Measurements from ENCODE around the gene KLHL18. TPM values are rescaled to one million over a fixed set of nuclear protein-coding genes. Genes with fewer than 3 reads are reported as not detected.
"Not testable (repeated sequence)": the region's sequence is repeated elsewhere in the genome, so short reads cannot be mapped to it uniquely, and the experiment has no call there.

The KLHL18 gene
- polyA plus RNA-seq, 12 donors = 11.3 to 19.2 (median 14.0) TPM; not detected in 1

DNA sequence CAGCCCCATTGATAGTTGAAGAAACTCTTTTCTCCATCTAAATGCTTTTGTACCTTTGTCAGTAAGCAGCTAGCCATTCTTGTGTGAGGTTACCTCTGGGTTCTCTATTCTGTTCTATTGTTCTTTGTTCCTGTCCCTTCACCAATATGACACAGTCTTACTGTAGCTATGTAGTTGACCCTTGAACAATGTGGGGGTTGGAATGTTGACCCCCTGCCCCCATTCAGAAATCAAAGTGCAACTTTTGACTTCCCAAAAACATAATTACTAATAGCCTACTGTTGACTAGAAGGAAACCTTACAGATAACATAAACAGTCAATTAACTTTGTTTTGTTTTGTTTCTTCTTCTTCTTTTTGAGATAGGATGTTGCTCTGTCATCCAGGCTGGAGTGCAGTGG is 18.7 kb downstream of the KLHL18 start:
- DNase-seq = no peak

DNA sequence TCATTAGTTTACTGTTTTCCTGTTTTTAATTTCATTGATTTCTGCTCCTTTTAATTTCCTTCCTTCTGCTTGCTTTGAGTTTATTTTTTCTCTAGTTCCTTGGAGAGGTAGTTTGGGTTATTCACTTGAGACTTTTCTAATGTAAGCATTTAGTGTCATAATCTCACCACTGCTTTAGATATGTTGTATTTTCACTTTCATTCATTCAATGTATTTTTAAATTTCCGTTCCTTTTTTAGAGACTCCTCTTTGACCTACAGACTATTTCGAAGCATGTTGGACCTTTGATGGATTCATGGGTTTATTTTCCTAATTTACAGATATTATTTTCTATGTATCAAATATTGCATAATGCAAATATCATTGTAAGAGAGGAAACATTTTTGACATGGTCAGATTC is 23.3 kb downstream of the KLHL18 start:
- no peak for DNase-seq

DNA sequence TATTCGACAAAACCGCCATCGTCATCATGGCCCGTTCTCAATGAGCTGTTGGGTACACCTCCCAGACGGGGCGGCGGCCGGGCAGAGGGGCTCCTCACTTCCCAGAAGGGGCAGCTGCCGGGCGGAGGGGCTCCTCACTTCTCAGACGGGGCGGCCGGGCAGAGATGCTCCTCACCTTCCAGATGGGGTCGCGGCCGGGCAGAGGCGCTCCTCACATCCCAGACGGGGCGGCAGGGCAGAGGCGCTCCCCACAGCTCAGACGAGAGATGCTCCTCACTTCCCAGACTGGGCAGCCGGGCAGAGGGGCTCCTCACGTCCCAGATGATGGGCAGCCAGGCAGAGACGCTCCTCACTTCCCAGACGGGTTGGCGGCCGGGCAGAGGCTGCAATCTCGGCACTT is 26.5 kb downstream of the KLHL18 start:
- not testable (repeated sequence) for DNase-seq

DNA sequence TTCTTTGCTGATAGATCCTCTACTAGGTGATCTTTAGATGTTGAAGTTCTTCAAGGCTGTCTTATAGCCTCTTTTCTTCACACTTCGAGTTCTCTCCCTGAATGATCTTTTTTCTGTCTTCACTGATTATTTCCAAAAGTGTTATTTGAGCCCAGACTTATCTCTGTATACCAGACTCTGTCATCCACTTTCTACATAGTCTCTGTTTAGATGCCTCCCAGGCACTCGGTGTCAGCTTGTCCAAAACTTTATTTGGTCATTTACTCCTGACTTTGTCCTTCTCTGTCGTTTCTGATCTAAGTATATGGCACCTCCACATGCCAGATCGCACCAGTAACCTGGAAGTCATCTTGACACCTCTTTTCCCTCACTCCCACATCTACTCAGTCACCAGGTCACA is 27.6 kb downstream of the KLHL18 start:
- no peak for DNase-seq

DNA sequence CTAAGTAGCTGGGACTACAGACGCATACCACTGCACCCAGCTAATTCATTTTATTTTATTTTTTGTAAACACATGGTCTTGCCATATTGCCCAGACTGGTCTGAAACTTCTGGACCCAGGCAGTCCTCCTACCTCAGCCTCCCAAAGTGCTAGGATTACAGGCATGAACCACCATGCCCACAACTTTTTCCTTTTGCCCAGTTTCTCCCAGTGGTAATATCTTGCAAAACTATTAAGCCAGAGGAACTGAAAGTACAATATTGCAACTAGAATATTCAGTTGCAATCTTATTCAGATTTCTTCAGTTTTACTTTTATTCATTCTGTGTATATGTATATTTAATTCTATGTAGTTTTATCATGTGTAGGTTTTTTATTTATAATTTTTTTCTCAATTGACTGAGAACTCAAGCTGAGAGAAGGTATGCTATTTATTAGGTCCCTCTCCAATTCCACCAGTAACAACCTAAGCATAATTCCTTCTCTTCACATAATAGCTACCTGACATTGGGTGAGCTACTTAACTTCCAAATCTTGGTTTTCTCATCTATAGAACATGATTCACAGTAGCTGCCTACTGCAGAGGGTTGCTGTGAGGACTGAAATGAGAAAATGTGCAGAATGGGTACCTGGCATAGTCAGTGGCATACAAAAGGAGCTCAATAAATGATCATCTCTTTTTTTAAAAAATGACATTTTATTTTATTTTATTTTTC is 30.8 kb downstream of the KLHL18 start:
- no peak for DNase-seq

DNA sequence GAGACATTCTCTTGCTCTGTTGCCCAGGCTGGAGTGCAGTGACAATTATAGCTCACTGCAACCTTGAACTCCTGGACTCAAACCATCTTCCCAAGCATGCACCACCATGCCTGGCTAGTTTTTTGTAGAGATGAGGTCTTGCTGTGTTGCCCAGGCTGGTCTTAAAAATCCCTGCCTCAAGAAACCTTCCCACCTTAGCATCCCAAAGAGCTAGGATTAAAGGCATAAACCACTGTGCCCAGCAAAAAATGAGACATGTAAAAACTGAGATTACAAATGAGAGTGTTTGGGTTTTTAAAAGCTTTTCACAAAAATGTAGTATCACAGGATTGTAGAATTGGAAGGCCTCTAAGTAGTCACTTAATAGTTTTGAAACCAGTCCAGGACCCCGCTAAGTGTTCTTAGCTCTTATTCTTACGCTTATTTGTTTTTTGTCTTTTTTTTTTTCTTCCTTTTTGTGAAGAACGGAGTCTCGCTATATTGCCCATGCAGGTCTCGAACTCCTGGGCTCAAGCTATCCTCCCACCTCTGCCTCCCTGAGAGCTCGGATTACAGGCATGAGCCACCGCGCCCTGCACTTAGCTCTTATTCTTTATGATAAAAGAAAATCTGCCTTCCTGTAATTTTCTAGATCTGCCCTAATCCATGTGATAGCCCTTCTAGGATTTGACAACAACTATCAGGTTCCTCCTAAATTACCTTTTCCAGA is 31.5 kb downstream of the KLHL18 start:
- DNase-seq = no peak

DNA sequence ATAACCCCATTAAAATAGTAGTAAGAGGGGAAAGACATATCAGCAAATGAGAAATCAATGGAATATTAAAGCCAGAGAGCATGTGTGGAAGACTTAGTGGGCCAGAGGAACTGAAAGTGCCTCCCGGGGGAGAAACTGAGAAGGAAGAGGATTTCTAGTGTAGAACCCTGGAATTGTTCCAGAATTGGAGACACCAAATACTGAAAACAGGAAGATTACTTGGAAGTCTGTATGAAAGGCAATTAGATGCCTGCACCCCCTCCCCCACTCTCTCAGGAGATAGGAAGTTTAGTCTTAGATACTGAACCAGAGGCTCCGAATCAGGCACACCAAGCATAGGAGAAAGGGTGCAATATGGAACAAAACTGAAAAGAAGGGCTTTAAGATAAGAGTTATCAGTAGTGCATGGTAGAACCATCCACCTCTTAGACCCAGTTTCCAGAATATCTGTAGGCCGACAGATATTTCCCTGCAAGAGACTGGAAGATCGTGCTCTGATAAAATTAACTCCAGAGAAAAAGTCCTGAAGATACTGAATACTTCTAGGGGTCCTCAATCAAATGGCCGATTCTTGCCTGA is 32.4 kb downstream of the KLHL18 start:
- DNase-seq = peak; percentile 42

DNA sequence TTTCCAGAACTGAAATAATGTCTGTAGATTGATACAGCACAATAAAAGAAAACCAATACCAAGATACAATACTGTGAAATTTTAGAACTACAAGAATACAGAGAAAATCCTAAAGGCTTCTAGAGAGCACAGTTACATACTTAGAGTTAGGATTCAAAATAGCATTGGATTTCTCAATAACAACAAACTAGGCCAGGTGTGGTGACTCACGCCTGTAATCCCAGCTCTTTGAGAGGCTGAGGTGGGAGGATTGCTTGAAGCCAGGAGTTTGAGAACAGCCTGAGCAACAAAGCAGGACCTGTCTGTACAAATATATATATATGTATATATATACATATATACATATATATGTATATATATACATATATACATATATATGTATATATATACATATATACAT is 33.4 kb downstream of the KLHL18 start:
- DNase-seq = not testable (repeated sequence)

DNA sequence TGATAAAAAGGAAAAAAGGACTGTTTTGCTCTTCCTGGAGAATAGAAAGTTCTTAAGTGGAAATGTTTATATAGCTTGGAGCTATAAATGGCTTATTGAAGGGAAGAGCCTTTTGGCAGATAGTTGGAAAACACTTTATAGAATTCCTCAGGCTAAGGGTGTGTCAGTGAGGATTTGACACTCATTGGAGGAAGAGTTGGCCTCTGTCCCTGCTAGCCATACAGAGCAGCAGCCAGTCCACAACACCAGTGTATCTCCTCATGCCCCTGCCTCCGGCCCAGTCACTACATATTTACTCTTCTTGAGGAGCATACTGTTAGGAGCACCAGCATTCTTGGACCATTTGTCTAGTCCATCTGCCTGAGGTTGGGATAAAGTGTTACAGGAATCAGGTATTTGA is 36.2 kb downstream of the KLHL18 start:
- no peak for DNase-seq

DNA sequence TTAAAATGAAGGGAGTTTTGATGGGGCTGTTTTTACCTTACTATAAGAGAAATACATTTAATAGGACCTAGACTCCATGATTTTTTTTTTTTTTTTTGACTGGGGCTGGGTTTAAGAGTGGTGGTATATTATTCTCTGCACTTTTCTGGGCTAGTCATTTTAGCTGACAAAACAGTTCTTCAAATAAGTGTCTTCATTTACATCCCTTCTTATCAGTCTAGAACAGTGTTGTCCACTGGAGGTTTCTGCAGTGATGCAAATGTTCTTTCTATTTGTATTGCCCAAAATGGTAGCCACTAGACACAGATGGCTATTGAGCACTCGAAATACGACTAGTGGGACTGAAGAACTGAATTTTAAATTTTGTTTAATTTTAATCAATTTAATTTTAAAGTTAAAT is 37.2 kb downstream of the KLHL18 start:
- DNase-seq = no peak

DNA sequence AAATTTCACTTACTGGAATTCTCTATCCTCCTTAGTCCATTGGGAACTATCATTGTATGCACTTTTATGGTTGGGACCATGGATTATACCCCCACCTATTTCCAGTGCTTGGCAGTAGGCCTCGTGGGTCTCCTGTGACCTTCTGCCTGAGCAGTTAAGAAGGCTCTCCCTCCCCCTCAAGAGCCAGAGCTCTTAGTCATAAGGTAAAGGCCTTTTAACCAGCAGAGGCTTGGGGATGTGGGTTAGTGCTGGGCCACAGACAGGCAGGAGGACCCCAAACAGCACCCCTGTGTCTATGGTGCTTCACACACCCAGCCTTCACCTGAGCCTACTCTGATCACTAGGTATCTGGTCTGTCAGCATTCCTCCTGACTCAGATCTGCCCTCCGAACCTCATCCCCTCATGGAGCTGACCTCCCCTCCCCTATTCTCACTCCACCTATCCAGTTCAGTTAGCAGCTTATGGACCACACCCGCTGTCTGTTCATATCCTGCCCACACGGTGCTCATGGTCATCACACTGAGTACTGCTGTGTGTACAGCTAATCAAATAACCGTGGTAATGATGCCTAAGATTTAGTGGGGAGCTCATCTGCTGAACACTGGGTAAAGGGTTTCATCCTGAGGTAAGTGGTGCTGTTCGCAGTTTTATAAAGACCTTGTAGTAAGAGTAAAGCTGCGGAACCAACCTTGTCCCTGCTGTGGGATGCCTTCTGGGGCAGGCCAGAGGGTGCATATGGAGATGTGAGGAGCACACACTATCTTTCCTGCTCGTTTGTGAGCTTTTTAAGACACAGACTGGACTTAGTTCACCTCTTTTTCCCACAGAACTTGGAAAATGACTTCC is 40.9 kb downstream of the KLHL18 start:
- no peak for DNase-seq

DNA sequence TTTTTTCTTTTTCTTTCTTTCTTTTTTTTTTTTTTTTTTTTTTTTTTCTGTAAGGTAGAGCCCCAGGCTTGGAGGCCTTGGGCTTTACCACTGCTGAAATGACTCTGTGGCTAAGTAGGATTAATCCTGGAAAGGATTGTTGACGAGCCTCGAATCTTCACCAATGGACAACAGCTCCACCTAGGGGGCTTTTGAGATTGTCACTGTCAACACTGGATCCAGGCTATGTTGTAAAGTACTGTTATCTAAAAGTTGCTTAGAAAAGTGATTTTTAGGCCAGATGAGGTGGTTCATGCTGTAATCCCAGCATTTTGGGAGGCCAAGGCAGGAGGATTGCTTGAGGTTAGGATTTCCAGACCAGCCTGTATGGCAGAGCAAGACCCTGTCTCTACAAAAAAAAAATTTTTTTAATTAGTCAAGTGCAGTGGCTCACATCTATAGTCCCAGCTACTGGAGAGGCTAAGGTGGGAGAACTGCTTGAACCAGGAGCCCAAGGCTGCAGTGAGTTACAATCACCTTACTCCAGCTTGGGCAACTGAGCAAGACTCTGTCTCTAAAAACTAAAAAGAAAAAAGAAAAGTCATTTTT is 41.6 kb downstream of the KLHL18 start:
- DNase-seq = peak; percentile 77

DNA sequence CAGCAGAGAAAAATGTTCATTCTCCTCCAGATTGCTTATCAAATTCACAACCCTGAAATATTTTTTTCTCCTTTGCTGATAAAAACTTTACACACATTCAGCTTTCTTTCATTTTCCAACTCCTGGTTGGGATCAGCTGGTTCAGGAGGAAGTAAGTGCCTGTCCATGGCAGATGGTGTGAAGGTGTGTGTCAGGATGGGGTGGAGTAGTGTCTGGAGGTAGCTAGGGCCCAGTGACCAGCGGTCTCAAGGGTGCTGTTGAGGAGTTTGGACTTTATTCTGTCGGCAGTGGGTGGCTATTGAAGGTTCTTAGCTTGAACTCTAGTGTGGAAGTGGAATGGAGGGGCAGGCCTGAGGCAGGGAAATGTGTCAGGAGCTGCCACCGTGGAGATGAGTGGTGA is 51.2 kb downstream of the KLHL18 start:
- no peak for DNase-seq

DNA sequence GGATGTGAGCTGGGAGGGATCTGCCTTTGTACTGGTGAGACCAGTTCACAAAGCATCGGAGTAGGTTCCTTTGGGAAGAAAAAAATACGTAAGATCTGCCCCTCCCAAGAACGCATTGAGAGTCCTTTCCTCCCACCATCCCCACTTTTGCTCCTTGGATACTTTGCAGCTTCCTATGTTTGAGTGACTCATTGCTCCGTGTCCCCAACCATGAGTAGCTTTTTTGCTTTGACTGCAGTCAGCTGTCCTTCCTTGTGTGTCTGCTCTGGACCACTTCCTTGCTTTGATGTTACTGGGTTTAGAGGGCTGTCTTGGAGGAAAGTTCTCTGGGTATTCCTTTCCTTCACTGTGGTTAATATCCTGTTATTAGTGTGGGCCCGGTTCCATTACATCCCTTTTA is 54.9 kb downstream of the KLHL18 start:
- DNase-seq = no peak

DNA sequence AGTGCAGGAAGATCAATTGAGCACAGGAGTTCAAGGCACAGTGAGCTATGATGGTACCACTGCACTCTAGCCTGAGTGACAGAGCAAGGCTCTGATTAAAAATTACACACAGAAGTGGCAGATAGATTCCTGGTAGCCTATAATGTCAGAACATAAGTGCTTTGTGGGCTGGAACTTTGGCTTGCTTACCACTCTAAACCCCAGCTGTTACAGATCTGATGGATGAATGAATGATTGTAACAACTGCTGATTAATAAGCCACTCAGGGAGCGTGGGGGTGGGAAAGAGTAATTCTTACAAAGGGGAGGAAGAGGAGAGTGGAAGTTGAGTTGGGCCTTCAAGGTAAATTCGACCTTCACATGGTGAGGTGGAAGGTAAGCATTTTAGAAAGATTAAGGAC is 57.2 kb downstream of the KLHL18 start:
- DNase-seq = no peak

DNA sequence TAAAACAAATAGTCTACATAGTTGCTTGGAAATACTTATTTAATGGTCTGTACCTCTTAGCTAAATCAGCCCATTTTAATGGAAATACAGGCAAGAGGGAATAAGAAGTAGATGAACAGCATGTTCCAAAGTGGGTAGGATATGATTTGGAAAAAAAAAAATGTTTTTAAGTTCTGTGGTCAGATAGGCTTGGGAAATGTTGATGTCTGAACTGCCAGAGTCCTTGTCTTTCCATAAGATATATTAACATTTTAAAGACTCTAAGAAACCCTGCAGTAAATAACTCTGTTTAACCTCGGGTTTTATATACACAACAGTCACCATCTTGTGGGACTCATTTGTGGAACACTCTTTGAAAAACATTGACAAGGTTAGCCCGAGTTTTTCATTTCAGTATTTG is 58.1 kb downstream of the KLHL18 start:
- no peak for DNase-seq

DNA sequence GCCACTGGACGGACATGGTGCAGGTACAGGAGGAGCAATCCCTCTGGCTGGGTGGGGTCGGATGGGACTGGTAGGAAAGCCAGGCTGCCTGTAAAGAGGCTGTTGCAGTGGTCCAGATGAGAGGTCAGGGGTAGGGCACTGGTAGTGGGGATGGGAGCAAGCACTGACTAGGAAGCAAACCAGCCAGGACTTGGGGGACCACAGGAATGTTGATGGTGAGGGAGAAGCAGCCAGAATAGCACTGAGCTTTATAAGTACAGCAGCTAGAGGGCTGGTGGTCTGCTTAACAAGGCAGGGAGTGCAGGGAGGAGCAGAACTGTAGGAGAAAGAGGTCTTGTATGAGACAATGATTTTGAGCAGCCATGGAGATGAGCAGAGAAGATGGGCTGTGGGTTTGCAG is 59.4 kb downstream of the KLHL18 start:
- DNase-seq = no peak

DNA sequence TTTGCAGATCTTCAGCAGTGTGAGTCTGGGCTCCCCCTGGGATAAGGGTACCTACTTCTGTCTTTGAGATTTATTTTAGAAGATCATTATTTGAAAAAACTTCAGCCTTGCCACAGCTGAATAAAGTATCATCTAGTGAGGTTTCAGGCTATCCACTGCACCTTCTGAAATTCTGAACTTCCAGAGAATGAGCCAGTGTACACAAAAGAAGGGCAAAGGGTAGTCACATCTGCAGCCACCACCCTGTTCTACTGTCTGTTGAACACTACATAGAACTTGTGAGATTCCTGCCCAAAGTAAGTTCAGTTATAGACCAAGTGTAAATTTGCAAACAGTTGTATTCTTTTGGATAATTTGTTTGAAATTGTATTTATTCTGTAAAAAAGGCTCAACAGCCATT is 60.1 kb downstream of the KLHL18 start:
- DNase-seq = no peak

DNA sequence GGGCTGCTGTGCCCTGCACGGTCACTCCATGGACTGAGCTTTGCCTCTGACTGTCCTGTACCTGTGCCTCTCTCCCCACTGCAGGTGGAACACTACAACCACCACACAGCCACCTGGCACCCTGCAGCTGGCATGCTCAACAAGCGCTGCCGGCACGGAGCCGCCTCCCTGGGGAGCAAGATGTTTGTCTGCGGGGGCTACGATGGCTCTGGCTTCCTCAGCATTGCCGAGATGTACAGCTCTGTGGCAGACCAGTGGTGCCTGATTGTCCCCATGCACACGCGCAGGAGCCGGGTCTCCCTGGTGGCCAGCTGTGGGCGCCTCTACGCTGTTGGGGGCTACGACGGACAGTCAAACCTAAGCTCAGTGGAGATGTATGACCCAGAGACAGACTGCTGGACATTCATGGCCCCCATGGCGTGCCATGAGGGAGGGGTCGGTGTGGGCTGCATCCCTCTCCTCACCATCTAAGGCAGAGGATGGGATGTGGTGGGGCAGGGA is 60.8 kb downstream of the KLHL18 start:
- no peak for DNase-seq

DNA sequence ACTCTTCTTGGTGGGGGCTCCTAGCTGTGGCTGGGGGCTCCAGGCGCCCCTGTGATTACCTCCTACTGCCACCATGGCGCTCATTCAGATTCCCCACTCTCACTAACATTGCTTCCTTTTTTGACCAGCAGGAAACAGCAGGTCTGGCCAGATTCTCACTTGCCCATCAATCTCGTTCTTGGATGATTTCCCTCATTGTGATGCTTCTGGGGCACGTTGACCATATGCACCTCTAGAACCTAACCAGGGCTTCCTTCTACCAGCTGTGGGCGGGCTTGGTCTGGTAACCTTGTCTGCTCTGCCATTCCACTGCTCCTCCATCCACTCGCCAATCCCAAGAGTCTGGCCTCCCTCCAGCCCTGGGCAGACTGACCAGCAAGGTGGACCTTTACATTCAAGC is 62.2 kb downstream of the KLHL18 start:
- DNase-seq = no peak

DNA sequence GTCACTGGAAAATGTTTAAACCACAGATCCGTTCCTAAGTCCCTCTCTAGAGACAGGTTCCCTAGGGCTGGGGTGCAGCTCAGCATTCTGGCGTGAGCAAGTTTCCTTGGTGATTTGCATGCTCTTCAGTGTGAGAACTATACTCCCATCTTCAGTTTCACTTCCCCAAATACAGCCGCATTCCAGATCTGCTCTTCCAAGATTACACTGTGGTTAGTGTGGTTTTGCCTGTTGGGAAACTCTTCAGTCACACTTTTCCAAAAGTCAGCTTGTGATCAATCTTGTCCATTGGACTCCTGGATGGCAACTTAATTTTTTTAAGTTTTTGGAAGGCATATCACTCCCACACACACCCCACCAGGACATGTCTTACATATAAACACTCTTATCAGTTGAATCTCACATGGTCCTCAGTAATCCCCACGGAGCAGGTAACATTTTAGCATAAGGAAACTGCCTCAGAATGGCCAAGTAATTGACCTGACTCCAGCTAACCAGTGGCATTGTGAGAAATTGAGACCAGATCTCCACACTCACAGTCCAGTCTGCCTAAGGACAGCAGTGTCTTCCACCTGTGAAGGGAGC is 64.6 kb downstream of the KLHL18 start:
- no peak for DNase-seq

Data from muscle of arm (tissue), 12 donors.